Right atrium auricular region (tissue), 2 donors: Measurements from ENCODE around the gene RPS6KL1. TPM values are rescaled to one million over a fixed set of nuclear protein-coding genes. Genes with fewer than 3 reads are reported as not detected.

Source experiments
- DNase-seq: peaks from one replicate; pipeline ENCODE4 v3.0.0-alpha.2; 2019; ENCODE audit warnings: low spot score
- H3K27ac ChIP-seq, 2 donors: fragments of 200-600 bp; sonication (generic); 1 replicate in 1 of 2; 2 replicates in 1 of 2; pipeline ENCODE4 v1.5.1; 2016 to 2019
- H3K27me3 ChIP-seq, 2 donors: fragments of 200-600 bp; sonication (generic); one replicate each; pipeline versions ENCODE4 v1.5.1 to v1.6.0; 2017 to 2019
- H3K36me3 ChIP-seq: fragments of 200-600 bp; sonication (generic); one replicate; pipeline ENCODE4 v1.5.1; 2016
- H3K4me1 ChIP-seq, 2 donors: fragments of 200-600 bp; sonication (generic); one replicate each; pipeline versions ENCODE4 v1.5.1 to v1.6.0; 2017 to 2019
- H3K4me3 ChIP-seq, 2 donors: fragments of 200-600 bp; sonication (generic); 1 replicate in 1 of 2; 2 replicates in 1 of 2; pipeline ENCODE4 v1.5.1; 2017 to 2019; ENCODE audit warnings: mild to moderate bottlenecking in 1 of 2, moderate library complexity in 1 of 2
- H3K9me3 ChIP-seq, 2 donors: fragments of 200-600 bp; sonication (generic); one replicate each; pipeline ENCODE4 v1.5.1; 2019
- total RNA-seq, 2 donors: library from RNA; depleted of rRNA; stranded (reverse); fragments of >200 nt; gene quantifications; one replicate each; pipeline ENCODE4 v1.1.0, GENCODE V29; 2016
- TF ChIP-seq, protein P1 (sequence below), 2 donors: fragments of 200-600 bp; sonication (generic); IDR thresholded peaks; one replicate each; pipeline ENCODE4 v1.5.1; 2019; ENCODE audit warnings: antibody characterized with exemption in 2 of 2

Gene RPS6KL1
- total RNA-seq, 2 donors from 2014 or later: 7.6 to 10.3 TPM

DNA sequence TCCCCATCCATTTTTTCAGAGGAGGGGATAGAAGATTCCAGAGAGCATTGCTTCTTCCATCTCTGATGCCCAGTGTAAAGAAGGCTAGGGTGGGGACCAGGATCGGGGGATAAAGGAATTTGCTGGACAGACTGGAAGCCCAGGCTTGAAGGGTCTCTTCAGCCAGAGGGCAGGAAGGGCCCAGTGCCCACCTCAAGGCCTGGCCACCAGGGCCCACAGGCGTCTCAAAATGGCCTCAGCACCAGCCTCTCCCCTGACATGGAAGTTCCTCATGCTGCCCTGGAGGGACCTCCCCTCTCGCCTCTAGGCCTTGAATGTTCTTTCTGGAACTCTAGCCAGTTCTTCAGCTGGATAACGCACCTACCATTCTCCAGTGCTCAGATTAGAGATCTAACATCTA is 2.8 kb downstream of the RPS6KL1 start:
- TF ChIP-seq, protein P1, sequence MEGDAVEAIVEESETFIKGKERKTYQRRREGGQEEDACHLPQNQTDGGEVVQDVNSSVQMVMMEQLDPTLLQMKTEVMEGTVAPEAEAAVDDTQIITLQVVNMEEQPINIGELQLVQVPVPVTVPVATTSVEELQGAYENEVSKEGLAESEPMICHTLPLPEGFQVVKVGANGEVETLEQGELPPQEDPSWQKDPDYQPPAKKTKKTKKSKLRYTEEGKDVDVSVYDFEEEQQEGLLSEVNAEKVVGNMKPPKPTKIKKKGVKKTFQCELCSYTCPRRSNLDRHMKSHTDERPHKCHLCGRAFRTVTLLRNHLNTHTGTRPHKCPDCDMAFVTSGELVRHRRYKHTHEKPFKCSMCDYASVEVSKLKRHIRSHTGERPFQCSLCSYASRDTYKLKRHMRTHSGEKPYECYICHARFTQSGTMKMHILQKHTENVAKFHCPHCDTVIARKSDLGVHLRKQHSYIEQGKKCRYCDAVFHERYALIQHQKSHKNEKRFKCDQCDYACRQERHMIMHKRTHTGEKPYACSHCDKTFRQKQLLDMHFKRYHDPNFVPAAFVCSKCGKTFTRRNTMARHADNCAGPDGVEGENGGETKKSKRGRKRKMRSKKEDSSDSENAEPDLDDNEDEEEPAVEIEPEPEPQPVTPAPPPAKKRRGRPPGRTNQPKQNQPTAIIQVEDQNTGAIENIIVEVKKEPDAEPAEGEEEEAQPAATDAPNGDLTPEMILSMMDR (IDR thresholded peaks at IDR 0.05): no peak
- H3K4me1 ChIP-seq: peaks cover 0 to 45% of the 10 kb centered on the region in 2 donors
- DNase-seq: no peak
- H3K4me3 ChIP-seq: no peak overlapping the region
- H3K27ac ChIP-seq: no peak overlapping the region
- no peaks in the 10 kb centered on the region for H3K27me3 ChIP-seq
- no peaks in the 10 kb centered on the region for H3K9me3 ChIP-seq
- H3K36me3 ChIP-seq: no peaks in the 10 kb centered on the region

DNA sequence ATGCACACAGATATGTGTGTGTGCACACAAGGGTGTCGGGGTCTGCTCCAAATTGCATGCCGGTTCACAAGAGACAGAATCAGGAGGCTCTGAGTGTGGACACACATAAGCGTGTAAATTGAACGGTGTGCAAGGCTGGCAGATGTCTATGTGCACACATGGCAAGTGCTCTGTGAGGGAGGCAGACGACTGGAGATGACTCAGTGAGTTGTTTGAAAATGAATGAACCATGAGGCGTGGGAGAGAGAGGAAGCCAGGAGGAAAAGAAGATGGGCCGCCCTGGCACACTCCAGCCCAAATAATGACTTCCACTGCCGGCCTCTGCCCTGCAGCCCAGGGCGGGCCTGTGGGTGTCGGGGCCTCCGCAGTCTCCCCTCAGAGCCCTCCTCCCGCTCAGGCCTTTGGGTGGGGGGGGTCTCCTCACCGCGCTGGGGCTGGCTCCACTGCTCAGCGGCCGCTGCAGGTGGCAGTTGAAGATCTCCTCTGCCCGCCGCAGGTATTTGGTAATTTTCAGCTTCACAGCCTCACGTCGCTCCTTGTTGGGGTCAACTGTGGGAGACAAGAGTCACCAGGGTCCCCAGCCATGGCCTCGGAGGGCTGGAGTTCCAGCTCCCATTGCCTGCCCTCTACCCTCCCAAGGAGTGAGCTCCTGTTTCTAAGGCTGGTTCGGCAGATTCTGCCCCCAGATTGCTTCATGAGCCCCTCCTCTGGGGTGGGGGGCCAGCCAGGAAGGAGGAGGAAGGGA is 3.5 kb downstream of the RPS6KL1 start:
- no peak overlapping the region for H3K27ac ChIP-seq
- H3K4me1 ChIP-seq: peaks cover 0 to 45% of the 10 kb centered on the region in 2 donors
- TF ChIP-seq, protein P1 (IDR thresholded peaks at IDR 0.05): no peak
- no peaks in the 10 kb centered on the region for H3K36me3 ChIP-seq
- no peaks in the 10 kb centered on the region for H3K27me3 ChIP-seq
- DNase-seq: no peak
- no peak overlapping the region for H3K4me3 ChIP-seq
- no peaks in the 10 kb centered on the region for H3K9me3 ChIP-seq

DNA sequence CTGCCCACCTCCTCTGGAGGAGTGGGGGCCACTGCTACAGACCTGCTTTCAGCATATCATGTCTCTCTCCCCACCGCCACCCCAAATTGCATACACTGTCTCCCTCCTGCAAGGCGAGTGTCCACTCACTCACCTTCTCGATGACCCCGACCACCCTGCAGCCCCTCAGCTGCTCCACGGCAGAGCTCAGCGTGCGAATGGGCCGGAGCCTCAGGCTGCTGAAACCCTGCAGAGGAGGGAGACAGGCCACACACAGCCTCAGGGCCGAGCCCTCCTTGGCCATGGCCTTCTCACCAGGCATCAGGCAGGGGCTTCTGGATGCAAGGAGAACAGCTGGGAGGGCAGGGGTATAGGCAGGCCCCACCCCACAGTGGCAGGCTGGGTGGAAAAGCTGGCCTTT is 4.7 kb downstream of the RPS6KL1 start:
- Histone ChIP-seq H3K27me3 (no peaks in the 10 kb centered on the region), H3K27ac (peak overlapping the region; percentile 71 to 83), H3K4me1 (peaks cover 0 to 44% of the 10 kb centered on the region in 2 donors), H3K9me3 (no peaks in the 10 kb centered on the region), H3K4me3 (no peak overlapping the region), H3K36me3 (no peaks in the 10 kb centered on the region)
- TF ChIP-seq, protein P1 (IDR thresholded peaks at IDR 0.05): no peak
- no peak for DNase-seq

DNA sequence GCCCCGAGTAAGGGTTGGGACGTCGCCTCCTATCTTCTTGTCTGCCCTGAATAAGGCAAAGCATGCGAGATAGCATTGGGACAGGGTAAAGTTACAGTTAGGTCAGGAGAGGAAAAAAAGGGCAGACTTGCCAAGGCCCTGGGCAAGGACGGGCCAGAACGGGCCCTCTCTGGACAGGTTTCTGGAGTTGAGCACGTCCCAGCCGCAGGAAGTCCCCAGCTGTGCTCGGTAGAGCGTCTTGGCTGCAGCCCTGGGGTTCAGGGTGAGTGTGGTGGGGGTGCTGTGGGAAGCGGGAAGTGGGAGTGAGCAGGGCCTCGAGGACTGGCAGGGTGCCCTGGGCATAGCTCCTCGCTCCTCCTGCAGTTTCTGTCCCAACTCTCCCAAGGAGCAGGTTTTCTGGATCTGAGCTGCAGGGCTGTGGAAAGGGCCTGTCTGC is 5.4 kb downstream of the RPS6KL1 start:
- H3K36me3 ChIP-seq: no peaks in the 10 kb centered on the region
- no peaks in the 10 kb centered on the region for H3K9me3 ChIP-seq
- H3K27me3 ChIP-seq: no peaks in the 10 kb centered on the region
- peaks cover 0 to 39% of the 10 kb centered on the region in 2 donors for H3K4me1 ChIP-seq
- DNase-seq: peak; percentile 76
- TF ChIP-seq, protein P1 (IDR thresholded peaks at IDR 0.05): no peak
- H3K4me3 ChIP-seq: no peak overlapping the region
- peak overlapping the region; percentile 71 to 83 for H3K27ac ChIP-seq

DNA sequence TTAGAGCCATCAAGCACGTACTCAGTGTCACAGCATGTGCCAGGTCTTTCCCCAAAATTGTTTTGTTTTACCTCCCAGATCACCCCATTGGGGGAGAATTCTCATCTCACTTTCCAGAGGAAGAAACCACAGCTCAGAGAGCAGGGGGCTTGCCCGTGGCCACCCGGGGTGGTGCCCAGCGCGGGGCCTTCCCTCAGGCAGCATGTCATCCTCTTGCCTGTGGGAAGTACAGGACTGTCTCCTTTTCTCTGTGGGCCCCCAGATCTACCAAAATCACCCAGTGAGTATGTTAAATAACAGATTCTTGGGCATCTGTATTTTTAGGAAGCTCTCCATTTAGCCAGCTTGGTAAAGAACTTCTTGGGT is 5.9 kb downstream of the RPS6KL1 start:
- peaks cover 0 to 35% of the 10 kb centered on the region in 2 donors for H3K4me1 ChIP-seq
- H3K36me3 ChIP-seq: no peaks in the 10 kb centered on the region
- DNase-seq: no peak
- peak overlapping the region; percentile 71 to 83 for H3K27ac ChIP-seq
- no peaks in the 10 kb centered on the region for H3K27me3 ChIP-seq
- H3K4me3 ChIP-seq: no peak overlapping the region
- H3K9me3 ChIP-seq: no peaks in the 10 kb centered on the region
- TF ChIP-seq, protein P1 (IDR thresholded peaks at IDR 0.05): no peak

DNA sequence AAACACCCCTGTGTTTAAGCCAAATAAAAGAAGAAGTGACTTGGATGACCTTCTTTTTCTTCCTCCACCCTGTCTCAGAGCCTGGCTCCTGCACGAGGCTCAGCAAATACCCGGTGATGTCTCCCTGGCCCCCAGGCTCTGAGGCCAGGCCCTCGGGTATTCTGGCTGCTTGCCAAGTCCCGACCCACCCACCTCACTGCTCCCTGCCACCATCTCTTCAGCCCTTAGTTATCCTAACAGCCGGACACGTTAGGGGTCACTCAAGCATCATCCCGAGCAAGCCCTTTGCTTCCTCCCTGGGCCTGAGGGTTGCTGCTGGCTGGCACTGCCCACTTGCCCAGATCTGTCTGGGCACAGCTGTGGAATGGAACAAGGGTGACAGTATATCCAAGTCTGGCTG is 7.2 kb downstream of the RPS6KL1 start:
- Histone ChIP-seq H3K27ac (peak overlapping the region; percentile 23 to 71), H3K4me3 (no peak overlapping the region), H3K9me3 (no peaks in the 10 kb centered on the region), H3K36me3 (no peaks in the 10 kb centered on the region), H3K27me3 (no peaks in the 10 kb centered on the region), H3K4me1 (peaks cover 0 to 35% of the 10 kb centered on the region in 2 donors)
- DNase-seq: no peak
- TF ChIP-seq, protein P1 (IDR thresholded peaks at IDR 0.05): no peak
